Loucy (cell line): ENCODE data around the gene TLDC2.
"Not testable (repeated sequence)": the region's sequence is repeated elsewhere in the genome, so short reads cannot be mapped to it uniquely, and the experiment has no call there.

Source experiments
- H2AFZ ChIP-seq: fragments of 200-600 bp; sonication (generic); 2 replicates; pipeline ENCODE4 v1.6.0; 2016; ENCODE audit warnings: antibody characterized with exemption, mild to moderate bottlenecking, low read length, moderate library complexity
- H3F3A ChIP-seq: fragments of 200-600 bp; 2 replicates; pipeline ENCODE4 v1.6.0; 2016; ENCODE audit warnings: antibody characterized with exemption, low read depth, mild to moderate bottlenecking
- H3K27me3 ChIP-seq: fragments of 200-600 bp; sonication (generic); 2 replicates; pipeline ENCODE4 v1.6.1; 2014; ENCODE audit warnings: low read length, mild to moderate bottlenecking; ENCODE audit not compliant: insufficient read depth, poor library complexity, severe bottlenecking
- H3K36me3 ChIP-seq: fragments of 200-600 bp; sonication (generic); 2 replicates; pipeline ENCODE4 v1.6.1; 2016; ENCODE audit warnings: low read length; ENCODE audit not compliant: insufficient read depth
- H3K4me1 ChIP-seq: fragments of 200-600 bp; sonication (generic); 2 replicates; pipeline ENCODE4 v1.5.1; 2014; ENCODE audit warnings: low read length, mild to moderate bottlenecking; ENCODE audit not compliant: insufficient read depth, poor library complexity, severe bottlenecking
- H3K4me2 ChIP-seq: fragments of 200-600 bp; sonication (generic); 2 replicates; pipeline ENCODE4 v1.6.0; 2014; ENCODE audit warnings: antibody characterized with exemption, low read length, low read depth, mild to moderate bottlenecking; ENCODE audit not compliant: poor library complexity, severe bottlenecking
- H3K4me3 ChIP-seq: fragments of 200-600 bp; sonication (generic); 2 replicates; pipeline ENCODE4 v1.5.1; 2014; ENCODE audit warnings: low read length, mild to moderate bottlenecking, mixed read lengths; ENCODE audit not compliant: poor library complexity, severe bottlenecking
- H3K79me2 ChIP-seq: fragments of 200-600 bp; sonication (generic); 2 replicates; pipeline ENCODE4 v1.6.1; 2014; ENCODE audit warnings: low read length; ENCODE audit not compliant: insufficient read depth
- H3K9ac ChIP-seq: fragments of 200-600 bp; sonication (generic); 2 replicates; pipeline ENCODE4 v1.6.0; 2014; ENCODE audit warnings: mild to moderate bottlenecking, low read depth, low read length, moderate library complexity; ENCODE audit not compliant: poor library complexity, severe bottlenecking
- H3K9me2 ChIP-seq: fragments of 200-600 bp; sonication (generic); replicated peaks from 2 replicates; pipeline ENCODE4 v1.6.1; 2016; ENCODE audit warnings: low read depth, low read length, mixed read lengths
- H3K9me3 ChIP-seq: fragments of 200-600 bp; sonication (generic); 2 replicates; pipeline ENCODE4 v1.6.1; 2014; ENCODE audit warnings: mild to moderate bottlenecking, antibody characterized with exemption, low read length, low read depth; ENCODE audit not compliant: insufficient read depth
- H4K20me1 ChIP-seq: fragments of 200-600 bp; sonication (generic); 2 replicates; pipeline ENCODE4 v1.6.0; 2014; ENCODE audit warnings: antibody characterized with exemption, low read length, mild to moderate bottlenecking; ENCODE audit not compliant: insufficient read depth, poor library complexity, severe bottlenecking
- EZH2phosphoT487 ChIP-seq: fragments of 200-600 bp; IDR thresholded peaks from 2 replicates; pipeline ENCODE4 v1.6.1; 2018; ENCODE audit warnings: antibody characterized with exemption, mild to moderate bottlenecking, moderate library complexity, borderline replicate concordance
- TF ChIP-seq, protein P1 (sequence below): fragments of 200-600 bp; sonication (generic); conservative IDR thresholded peaks from 2 replicates; pipeline ENCODE4 v1.5.1; 2014; ENCODE audit warnings: mild to moderate bottlenecking, antibody characterized with exemption, low read length

TLDC2 gene

DNA sequence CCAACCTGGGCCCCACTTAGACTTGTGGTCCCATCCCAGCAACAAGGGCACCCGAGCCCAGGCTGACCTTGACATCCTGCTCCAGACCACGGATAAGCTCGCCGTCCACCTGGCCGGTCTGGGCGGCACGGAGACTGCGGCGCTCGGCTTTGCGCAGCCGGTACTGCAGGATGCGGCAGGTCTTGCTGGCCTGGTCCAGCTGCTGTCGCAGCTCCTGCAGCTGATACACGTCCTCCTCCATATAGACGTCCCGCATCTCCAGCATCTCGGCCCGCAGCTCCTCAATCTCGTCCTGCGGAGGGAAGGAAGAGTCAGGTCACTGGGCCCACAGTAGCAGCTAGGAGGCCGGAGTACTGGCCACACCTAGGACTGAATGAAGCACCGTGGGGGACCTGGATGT is 36.8 kb upstream of the TLDC2 start:
- H3K4me3 ChIP-seq: no peak overlapping the region
- no peak overlapping the region for H2AFZ ChIP-seq
- H3K9ac ChIP-seq: no peak overlapping the region
- TF ChIP-seq, protein P1, sequence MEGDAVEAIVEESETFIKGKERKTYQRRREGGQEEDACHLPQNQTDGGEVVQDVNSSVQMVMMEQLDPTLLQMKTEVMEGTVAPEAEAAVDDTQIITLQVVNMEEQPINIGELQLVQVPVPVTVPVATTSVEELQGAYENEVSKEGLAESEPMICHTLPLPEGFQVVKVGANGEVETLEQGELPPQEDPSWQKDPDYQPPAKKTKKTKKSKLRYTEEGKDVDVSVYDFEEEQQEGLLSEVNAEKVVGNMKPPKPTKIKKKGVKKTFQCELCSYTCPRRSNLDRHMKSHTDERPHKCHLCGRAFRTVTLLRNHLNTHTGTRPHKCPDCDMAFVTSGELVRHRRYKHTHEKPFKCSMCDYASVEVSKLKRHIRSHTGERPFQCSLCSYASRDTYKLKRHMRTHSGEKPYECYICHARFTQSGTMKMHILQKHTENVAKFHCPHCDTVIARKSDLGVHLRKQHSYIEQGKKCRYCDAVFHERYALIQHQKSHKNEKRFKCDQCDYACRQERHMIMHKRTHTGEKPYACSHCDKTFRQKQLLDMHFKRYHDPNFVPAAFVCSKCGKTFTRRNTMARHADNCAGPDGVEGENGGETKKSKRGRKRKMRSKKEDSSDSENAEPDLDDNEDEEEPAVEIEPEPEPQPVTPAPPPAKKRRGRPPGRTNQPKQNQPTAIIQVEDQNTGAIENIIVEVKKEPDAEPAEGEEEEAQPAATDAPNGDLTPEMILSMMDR: no peak
- TF ChIP-seq EZH2phosphoT487: no peak
- no peaks in the 10 kb centered on the region for H3F3A ChIP-seq
- H3K4me2 ChIP-seq: no peak overlapping the region
- peaks cover 10% of the 10 kb centered on the region; the same call in 1 of the 2 replicates for H3K79me2 ChIP-seq
- no peaks in the 10 kb centered on the region for H3K9me2 ChIP-seq
- no peaks in the 10 kb centered on the region for H3K9me3 ChIP-seq
- H3K27me3 ChIP-seq: no peaks in the 10 kb centered on the region
- H3K36me3 ChIP-seq: no peaks in the 10 kb centered on the region
- H4K20me1 ChIP-seq: no peaks in the 10 kb centered on the region
- H3K4me1 ChIP-seq: peaks cover 45% of the 10 kb centered on the region

DNA sequence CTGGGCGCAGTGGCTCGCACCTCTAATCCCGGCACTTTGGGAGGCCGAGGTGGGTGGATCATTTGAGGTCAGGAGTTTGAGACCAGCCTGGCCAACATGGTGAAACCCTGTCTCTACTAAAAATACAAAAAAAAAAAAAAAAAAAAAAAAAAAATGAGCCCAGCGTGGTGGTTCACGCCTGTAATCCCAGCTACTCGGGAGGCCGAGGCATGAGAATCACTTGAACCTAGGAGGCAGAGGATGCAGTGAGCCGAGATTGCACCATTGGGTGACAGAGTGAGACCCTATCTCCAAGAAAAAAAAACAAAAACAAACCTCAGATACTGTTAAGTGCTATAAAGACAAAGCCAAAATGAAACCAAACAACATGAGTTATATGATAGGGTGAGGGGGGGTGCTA is 34.9 kb upstream of the TLDC2 start:
- not testable (repeated sequence) for H2AFZ ChIP-seq, H3K27me3 ChIP-seq, H3K9me2 ChIP-seq, H3K9me3 ChIP-seq, H4K20me1 ChIP-seq, H3K79me2 ChIP-seq, H3K36me3 ChIP-seq, H3K4me2 ChIP-seq, H3K4me3 ChIP-seq, H3K9ac ChIP-seq, H3F3A ChIP-seq
- H3K4me1 ChIP-seq: peaks cover 31% of the 10 kb centered on the region

DNA sequence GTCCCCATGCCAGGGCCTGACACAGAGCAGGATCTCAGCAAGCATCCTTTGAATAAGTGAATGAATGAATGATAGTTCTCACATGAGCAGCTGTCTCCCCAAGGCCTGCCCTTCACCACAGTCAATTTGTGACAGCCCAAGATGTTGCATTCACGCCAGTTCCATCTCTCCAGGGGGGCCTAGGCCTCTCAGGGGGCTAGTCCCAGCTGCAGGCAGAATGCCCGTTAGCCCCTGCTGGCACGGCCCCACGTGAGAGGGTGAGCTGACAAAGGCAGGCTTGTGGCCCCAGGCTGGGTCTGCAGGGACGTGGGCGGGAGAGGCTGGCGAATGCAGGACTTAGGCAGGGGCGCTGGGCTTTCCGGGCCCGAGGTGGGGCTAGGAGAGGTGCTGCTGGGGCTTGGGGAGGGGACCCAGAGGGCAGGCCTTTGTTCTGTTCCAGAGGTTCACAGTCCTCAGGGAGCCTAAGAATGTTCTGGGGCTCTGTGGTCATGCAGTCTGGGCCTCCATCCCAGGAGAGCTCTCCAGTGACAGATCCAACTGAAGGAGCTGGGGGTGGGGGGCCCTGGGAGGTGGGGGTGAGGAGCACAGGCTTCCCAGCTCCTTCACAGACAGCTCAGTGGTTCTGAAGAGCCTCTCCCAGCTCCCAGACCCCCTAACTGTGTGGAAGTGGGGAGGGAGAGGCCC is 30.5 kb upstream of the TLDC2 start:
- no peak overlapping the region for H3K9ac ChIP-seq
- H3K79me2 ChIP-seq: no peaks in the 10 kb centered on the region
- no peaks in the 10 kb centered on the region for H3K9me2 ChIP-seq
- no peak overlapping the region for H3K4me2 ChIP-seq
- no peaks in the 10 kb centered on the region for H3F3A ChIP-seq
- no peaks in the 10 kb centered on the region for H4K20me1 ChIP-seq
- TF ChIP-seq, protein P1: no peak
- no peak for TF ChIP-seq EZH2phosphoT487
- H2AFZ ChIP-seq: no peak overlapping the region
- no peaks in the 10 kb centered on the region for H3K27me3 ChIP-seq
- no peaks in the 10 kb centered on the region for H3K9me3 ChIP-seq
- H3K4me3 ChIP-seq: no peak overlapping the region
- peaks cover 19% of the 10 kb centered on the region for H3K4me1 ChIP-seq
- H3K36me3 ChIP-seq: no peaks in the 10 kb centered on the region

DNA sequence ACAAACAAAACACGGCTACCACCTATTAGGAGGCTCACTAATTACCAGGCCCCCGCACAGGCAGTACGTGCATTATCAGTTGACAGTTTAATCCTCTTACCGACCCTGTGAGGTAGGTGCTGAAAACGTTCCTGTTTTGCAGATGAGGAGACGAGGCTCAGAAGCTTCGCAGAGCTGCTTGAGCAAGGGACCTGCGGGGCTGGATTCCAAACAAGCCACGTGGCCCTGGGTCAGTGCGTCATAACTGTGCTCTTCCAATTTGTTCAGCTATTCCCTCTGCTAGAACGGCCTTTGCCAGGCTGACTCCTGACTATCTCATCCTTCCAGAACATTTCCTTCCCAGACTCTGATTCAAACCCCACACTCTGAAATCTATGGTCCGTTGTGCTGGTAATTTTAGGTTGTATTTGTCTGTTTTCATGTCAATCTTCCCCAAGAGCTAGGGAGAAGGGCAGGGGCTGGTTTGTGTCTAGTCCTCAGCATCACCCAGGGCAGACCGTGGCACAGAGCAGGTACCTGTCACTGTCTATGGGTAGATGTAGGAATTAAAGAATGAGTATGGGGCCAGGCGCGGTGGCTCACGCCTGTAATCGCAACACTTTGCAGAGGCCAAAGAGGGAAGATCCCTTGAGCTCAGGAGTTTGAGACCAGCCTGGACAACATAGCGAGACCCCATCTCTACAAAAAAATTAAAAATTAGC is 28.8 kb upstream of the TLDC2 start:
- TF ChIP-seq, protein P1: no peak
- TF ChIP-seq EZH2phosphoT487: no peak
- Histone ChIP-seq H3F3A (no peaks in the 10 kb centered on the region), H4K20me1 (no peaks in the 10 kb centered on the region), H3K4me1 (peaks cover 11% of the 10 kb centered on the region), H2AFZ (no peak overlapping the region), H3K4me2 (no peak overlapping the region), H3K79me2 (no peaks in the 10 kb centered on the region; the same call in 1 of the 2 replicates), H3K9ac (no peak overlapping the region), H3K36me3 (no peaks in the 10 kb centered on the region), H3K9me2 (no peaks in the 10 kb centered on the region), H3K9me3 (no peaks in the 10 kb centered on the region), H3K4me3 (no peak overlapping the region), H3K27me3 (no peaks in the 10 kb centered on the region)
